HG02884 (cell line): ENCODE data around the gene MLANA.
"Not testable (repeated sequence)": the region's sequence is repeated elsewhere in the genome, so short reads cannot be mapped to it uniquely, and the experiment has no call there.

ENCODE experiments used
- ATAC-seq: cut with Tn5 transposase; IDR thresholded peaks from one replicate; pipeline ENCODE4 v1.9.1; 2021; ENCODE audit warnings: mild to moderate bottlenecking, moderate library complexity; ENCODE audit not compliant: unreplicated experiment

Gene MLANA

GRCh38 chr9:5869315-5870019 is 21.2 kb upstream of the MLANA start:
- no peak for ATAC-seq

GRCh38 chr9:5870020-5870339 is 20.7 kb upstream of the MLANA start:
- ATAC-seq = no peak

- ATAC-seq = no peak
Observed at GRCh38 chr9:5870691-5871090, 20.0 kb upstream of the MLANA start.

- no peak for ATAC-seq
Observed at GRCh38 chr9:5871785-5872184, 18.9 kb upstream of the MLANA start.

GRCh38 chr9:5872511-5872910 is 18.2 kb upstream of the MLANA start:
- no peak for ATAC-seq

GRCh38 chr9:5873439-5873838 is 17.2 kb upstream of the MLANA start:
- ATAC-seq = no peak

- no peak for ATAC-seq
Observed at GRCh38 chr9:5874048-5874447, 16.6 kb upstream of the MLANA start.

GRCh38 chr9:5876026-5876425 is 14.7 kb upstream of the MLANA start:
- ATAC-seq = no peak

- ATAC-seq = no peak
Observed at GRCh38 chr9:5876711-5877110, 14.0 kb upstream of the MLANA start.

GRCh38 chr9:5879419-5880181 is 11.1 kb upstream of the MLANA start:
- no peak for ATAC-seq

- ATAC-seq = not testable (repeated sequence)
Observed at GRCh38 chr9:5882244-5883012, 8.3 kb upstream of the MLANA start.

- no peak for ATAC-seq
Observed at GRCh38 chr9:5884191-5884590, 6.5 kb upstream of the MLANA start.

- peak; percentile 95 for ATAC-seq
Observed at GRCh38 chr9:5886114-5886939, 4.4 kb upstream of the MLANA start.

- no peak for ATAC-seq
Observed at GRCh38 chr9:5892456-5893133, 1.9 kb downstream of the MLANA start.

GRCh38 chr9:5893134-5893505 is 2.4 kb downstream of the MLANA start:
- no peak for ATAC-seq

- no peak for ATAC-seq
Observed at GRCh38 chr9:5893591-5894236, 3.0 kb downstream of the MLANA start.

GRCh38 chr9:5894237-5894959 is 3.7 kb downstream of the MLANA start:
- no peak for ATAC-seq

- ATAC-seq = no peak
Observed at GRCh38 chr9:5895782-5896181, 5.1 kb downstream of the MLANA start.

GRCh38 chr9:5896863-5897262 is 6.2 kb downstream of the MLANA start:
- ATAC-seq = no peak
